ENCODE results near the gene SRD5A3.

SRD5A3 gene

GRCh38 chr4:55366621-55367020, 20.6 kb downstream of the SRD5A3 start:
- peaks cover 30% of the 10 kb centered on the region for H3K36me3 ChIP-seq
- no peak for TF ChIP-seq Cebpa-rat (IDR thresholded peaks at IDR 0.05)
- H3K4me1 ChIP-seq, result peaks cover 7% of the 10 kb centered on the region
- H3K4me3 ChIP-seq, result no peak overlapping the region
- no peak overlapping the region for H3K4me2 ChIP-seq
- no peak overlapping the region for H3K9ac ChIP-seq
- no peaks in the 10 kb centered on the region for H4K20me1 ChIP-seq
- no peak overlapping the region for H3K27ac ChIP-seq
- H3K9me3 ChIP-seq, result no peaks in the 10 kb centered on the region
- no peaks in the 10 kb centered on the region for H3K27me3 ChIP-seq

GRCh38 chr4:55367084-55367722, 21.2 kb downstream of the SRD5A3 start:
- Histone ChIP-seq H3K9me3 (no peaks in the 10 kb centered on the region), H3K27ac (no peak overlapping the region), H4K20me1 (no peaks in the 10 kb centered on the region), H3K27me3 (no peaks in the 10 kb centered on the region), H3K36me3 (peaks cover 28% of the 10 kb centered on the region), H3K9ac (no peak overlapping the region), H3K4me2 (no peak overlapping the region), H3K4me1 (peaks cover 7% of the 10 kb centered on the region), H3K4me3 (no peak overlapping the region)
- no peak for TF ChIP-seq Cebpa-rat (IDR thresholded peaks at IDR 0.05)

- H3K4me3 ChIP-seq, result no peak overlapping the region
- no peaks in the 10 kb centered on the region for H3K4me1 ChIP-seq
- peaks cover 20% of the 10 kb centered on the region for H3K36me3 ChIP-seq
- no peaks in the 10 kb centered on the region for H4K20me1 ChIP-seq
- H3K27me3 ChIP-seq, result no peaks in the 10 kb centered on the region
- H3K4me2 ChIP-seq, result no peak overlapping the region
- TF ChIP-seq Cebpa-rat (IDR thresholded peaks at IDR 0.05), result no peak
- H3K9ac ChIP-seq, result no peak overlapping the region
- H3K9me3 ChIP-seq, result no peaks in the 10 kb centered on the region
- H3K27ac ChIP-seq, result no peak overlapping the region
Observed at GRCh38 chr4:55369968-55370367, 23.9 kb downstream of the SRD5A3 start.

GRCh38 chr4:55372259-55372658, 26.2 kb downstream of the SRD5A3 start:
- no peaks in the 10 kb centered on the region for H3K27me3 ChIP-seq
- H3K9me3 ChIP-seq, result no peaks in the 10 kb centered on the region
- no peak for TF ChIP-seq Cebpa-rat (IDR thresholded peaks at IDR 0.05)
- no peak overlapping the region for H3K4me2 ChIP-seq
- H3K36me3 ChIP-seq, result peaks cover 20% of the 10 kb centered on the region
- no peak overlapping the region for H3K4me3 ChIP-seq
- no peaks in the 10 kb centered on the region for H4K20me1 ChIP-seq
- no peak overlapping the region for H3K9ac ChIP-seq
- no peak overlapping the region for H3K27ac ChIP-seq
- H3K4me1 ChIP-seq, result no peaks in the 10 kb centered on the region

- no peak overlapping the region for H3K4me2 ChIP-seq
- H3K4me3 ChIP-seq, result no peak overlapping the region
- no peak overlapping the region for H3K27ac ChIP-seq
- H3K27me3 ChIP-seq, result no peaks in the 10 kb centered on the region
- peaks cover 20% of the 10 kb centered on the region; the same call in 1 of the 2 replicates for H3K36me3 ChIP-seq
- H3K9ac ChIP-seq, result no peak overlapping the region
- no peaks in the 10 kb centered on the region for H3K9me3 ChIP-seq
- TF ChIP-seq Cebpa-rat (IDR thresholded peaks at IDR 0.05), result no peak
- H4K20me1 ChIP-seq, result no peaks in the 10 kb centered on the region
- no peaks in the 10 kb centered on the region for H3K4me1 ChIP-seq
Observed at GRCh38 chr4:55373461-55373860, 27.4 kb downstream of the SRD5A3 start.

- no peak overlapping the region for H3K27ac ChIP-seq
- no peaks in the 10 kb centered on the region for H4K20me1 ChIP-seq
- no peak overlapping the region for H3K4me3 ChIP-seq
- H3K4me2 ChIP-seq, result no peak overlapping the region
- 0 out of 2 replicates have a peak, but pooled peaks cover under 1% of the 10 kb centered on the region for H3K36me3 ChIP-seq
- no peak for TF ChIP-seq Cebpa-rat (IDR thresholded peaks at IDR 0.05)
- H3K9me3 ChIP-seq, result no peaks in the 10 kb centered on the region
- H3K9ac ChIP-seq, result no peak overlapping the region
- H3K4me1 ChIP-seq, result no peaks in the 10 kb centered on the region
- H3K27me3 ChIP-seq, result no peaks in the 10 kb centered on the region
Observed at GRCh38 chr4:55376698-55377097, 30.7 kb downstream of the SRD5A3 start.

- H3K9me3 ChIP-seq, result no peaks in the 10 kb centered on the region
- no peak overlapping the region for H3K4me3 ChIP-seq
- H3K27me3 ChIP-seq, result no peaks in the 10 kb centered on the region
- no peaks in the 10 kb centered on the region for H3K36me3 ChIP-seq
- H4K20me1 ChIP-seq, result no peaks in the 10 kb centered on the region
- no peaks in the 10 kb centered on the region for H3K4me1 ChIP-seq
- no peak overlapping the region for H3K27ac ChIP-seq
- no peak for TF ChIP-seq Cebpa-rat (IDR thresholded peaks at IDR 0.05)
- H3K4me2 ChIP-seq, result no peak overlapping the region
- H3K9ac ChIP-seq, result no peak overlapping the region
Observed at GRCh38 chr4:55378617-55379467, 32.8 kb downstream of the SRD5A3 start.

GRCh38 chr4:55380576-55380975, 34.5 kb downstream of the SRD5A3 start:
- Histone ChIP-seq H3K9me3 (no peaks in the 10 kb centered on the region), H3K36me3 (no peaks in the 10 kb centered on the region), H4K20me1 (no peaks in the 10 kb centered on the region), H3K27me3 (no peaks in the 10 kb centered on the region), H3K4me1 (no peaks in the 10 kb centered on the region), H3K27ac (no peak overlapping the region), H3K4me3 (no peak overlapping the region), H3K4me2 (no peak overlapping the region), H3K9ac (no peak overlapping the region)
- no peak for TF ChIP-seq Cebpa-rat (IDR thresholded peaks at IDR 0.05)

GRCh38 chr4:55381502-55381901, 35.5 kb downstream of the SRD5A3 start:
- Histone ChIP-seq H3K9ac (no peak overlapping the region), H3K9me3 (no peaks in the 10 kb centered on the region), H3K4me1 (no peaks in the 10 kb centered on the region), H3K4me2 (no peak overlapping the region), H3K36me3 (no peaks in the 10 kb centered on the region), H4K20me1 (no peaks in the 10 kb centered on the region), H3K27me3 (no peaks in the 10 kb centered on the region), H3K27ac (no peak overlapping the region), H3K4me3 (no peak overlapping the region)
- TF ChIP-seq Cebpa-rat (IDR thresholded peaks at IDR 0.05), result no peak

- H3K4me2 ChIP-seq, result no peak overlapping the region
- H3K27ac ChIP-seq, result no peak overlapping the region
Observed at GRCh38 chr4:55382488-55383003, 36.5 kb downstream of the SRD5A3 start.

More at GRCh38 chr4:55382488-55383003, 36.5 kb downstream of the SRD5A3 start:
- Histone ChIP-seq H3K27me3 (no peaks in the 10 kb centered on the region), H4K20me1 (no peaks in the 10 kb centered on the region), H3K4me3 (no peak overlapping the region), H3K9ac (no peak overlapping the region), H3K9me3 (no peaks in the 10 kb centered on the region), H3K36me3 (no peaks in the 10 kb centered on the region), H3K4me1 (no peaks in the 10 kb centered on the region)
- TF ChIP-seq Cebpa-rat (IDR thresholded peaks at IDR 0.05), result no peak
